DND-41 (cell line): Measurements from ENCODE around the gene ZNF738.

Experiments
- ATAC-seq: fragments of 200-7000 bp; cut with Tn5 transposase; 3 replicates; pipeline ENCODE4 v1.9.1; 2021; ENCODE audit warnings: low read depth; ENCODE audit not compliant: insufficient read depth
- DNase-seq: peaks from one replicate; pipeline ENCODE4 v3.0.0-alpha.2; 2020
- H2AFZ ChIP-seq: 2 replicates; pipeline ENCODE4 v1.6.0; 2012; ENCODE audit warnings: low read depth, low read length
- H3K27ac ChIP-seq: 2 replicates; pipeline ENCODE4 v1.5.1; 2012; ENCODE audit warnings: low read length, inconsistent platforms
- H3K27me3 ChIP-seq: fragments of 200-600 bp; sonication (generic); 2 replicates; pipeline ENCODE4 v1.6.0; 2012; ENCODE audit warnings: low read length, mild to moderate bottlenecking, inconsistent platforms; ENCODE audit not compliant: insufficient read depth, poor library complexity
- H3K36me3 ChIP-seq: 2 replicates; pipeline ENCODE4 v1.5.1; 2012; ENCODE audit warnings: low read length, inconsistent platforms; ENCODE audit not compliant: insufficient read depth
- H3K4me1 ChIP-seq: 2 replicates; pipeline ENCODE4 v1.5.1; 2012; ENCODE audit warnings: mild to moderate bottlenecking, low read length; ENCODE audit not compliant: insufficient read depth
- H3K4me2 ChIP-seq: 2 replicates; pipeline ENCODE4 v1.6.0; 2012; ENCODE audit warnings: mild to moderate bottlenecking, moderate library complexity, low read length, inconsistent platforms; ENCODE audit not compliant: insufficient read depth
- H3K4me3 ChIP-seq, 2 experiments: fragments of 200-600 bp in 1 of 2; shearing (Covaris generic) in 1 of 2; 2 replicates each; pipeline ENCODE4 v1.5.1; 2012 to 2016; ENCODE audit warnings: inconsistent platforms in 2 of 2, low read length in 2 of 2, mild to moderate bottlenecking in 2 of 2, low read depth in 1 of 2, moderate library complexity in 1 of 2
- H3K79me2 ChIP-seq: 2 replicates; pipeline ENCODE4 v1.6.0; 2012; ENCODE audit warnings: low read length, inconsistent platforms; ENCODE audit not compliant: insufficient read depth
- H3K9ac ChIP-seq: 2 replicates; pipeline ENCODE4 v1.6.0; 2012; ENCODE audit warnings: low read depth, mild to moderate bottlenecking, inconsistent platforms, low read length, moderate library complexity
- H3K9me3 ChIP-seq: 2 replicates; pipeline ENCODE4 v1.5.1; 2012; ENCODE audit warnings: low read length, moderate library complexity, mild to moderate bottlenecking, inconsistent platforms; ENCODE audit not compliant: insufficient read depth, severe bottlenecking
- H4K20me1 ChIP-seq: 2 replicates; pipeline ENCODE4 v1.6.0; 2012; ENCODE audit warnings: low read length; ENCODE audit not compliant: insufficient read depth
- EZH2 ChIP-seq: IDR thresholded peaks from 3 replicates; pipeline ENCODE4 v1.6.1; 2012; ENCODE audit warnings: borderline replicate concordance, low read depth, mild to moderate bottlenecking, moderate library complexity, low read length, inconsistent platforms; ENCODE audit not compliant: severe bottlenecking
- TF ChIP-seq, protein P1 (sequence below): IDR thresholded peaks from 2 replicates; pipeline ENCODE4 v1.5.1; 2012; ENCODE audit warnings: borderline replicate concordance, low read length, moderate library complexity, mild to moderate bottlenecking; ENCODE audit not compliant: poor library complexity, severe bottlenecking; ENCODE audit errors: extremely low read depth

ZNF738 gene

DNA sequence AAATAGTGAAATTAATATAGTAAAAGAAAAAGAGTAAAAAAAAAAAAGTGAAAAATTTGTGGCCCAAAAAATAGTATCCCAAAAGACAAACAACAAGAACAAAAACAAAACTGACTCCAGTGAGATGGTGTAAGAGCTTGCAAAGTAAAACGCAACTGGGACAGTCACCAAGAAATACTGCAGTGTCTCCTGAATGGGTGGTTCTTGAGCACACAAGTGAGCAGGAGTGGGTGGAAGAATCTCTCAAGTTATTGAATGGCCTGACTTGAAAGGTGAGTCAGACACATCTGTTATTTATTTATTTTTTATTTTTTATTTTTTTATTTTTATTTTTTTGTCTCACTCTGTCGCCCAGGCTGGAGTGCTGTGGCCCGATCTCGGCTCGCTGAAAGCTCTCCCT lies 40.1 kb downstream of the ZNF738 start:
- H3K4me3 ChIP-seq, result peak overlapping the region in 1 of 2 experiments; percentile 94; a peak in 2 of 4 replicates
- H3K9ac ChIP-seq, result no peak overlapping the region
- no peak overlapping the region for H3K27ac ChIP-seq
- H3K27me3 ChIP-seq, result no peaks in the 10 kb centered on the region
- H3K4me1 ChIP-seq, result peaks cover 41% of the 10 kb centered on the region
- H3K4me2 ChIP-seq, result peak overlapping the region; percentile 80
- DNase-seq, result no peak
- H3K9me3 ChIP-seq, result peaks cover 2% of the 10 kb centered on the region
- peaks cover 67% of the 10 kb centered on the region for H3K79me2 ChIP-seq
- peaks cover 8% of the 10 kb centered on the region; the same call in 1 of the 2 replicates for H4K20me1 ChIP-seq
- TF ChIP-seq EZH2, result no peak
- TF ChIP-seq, protein P1, sequence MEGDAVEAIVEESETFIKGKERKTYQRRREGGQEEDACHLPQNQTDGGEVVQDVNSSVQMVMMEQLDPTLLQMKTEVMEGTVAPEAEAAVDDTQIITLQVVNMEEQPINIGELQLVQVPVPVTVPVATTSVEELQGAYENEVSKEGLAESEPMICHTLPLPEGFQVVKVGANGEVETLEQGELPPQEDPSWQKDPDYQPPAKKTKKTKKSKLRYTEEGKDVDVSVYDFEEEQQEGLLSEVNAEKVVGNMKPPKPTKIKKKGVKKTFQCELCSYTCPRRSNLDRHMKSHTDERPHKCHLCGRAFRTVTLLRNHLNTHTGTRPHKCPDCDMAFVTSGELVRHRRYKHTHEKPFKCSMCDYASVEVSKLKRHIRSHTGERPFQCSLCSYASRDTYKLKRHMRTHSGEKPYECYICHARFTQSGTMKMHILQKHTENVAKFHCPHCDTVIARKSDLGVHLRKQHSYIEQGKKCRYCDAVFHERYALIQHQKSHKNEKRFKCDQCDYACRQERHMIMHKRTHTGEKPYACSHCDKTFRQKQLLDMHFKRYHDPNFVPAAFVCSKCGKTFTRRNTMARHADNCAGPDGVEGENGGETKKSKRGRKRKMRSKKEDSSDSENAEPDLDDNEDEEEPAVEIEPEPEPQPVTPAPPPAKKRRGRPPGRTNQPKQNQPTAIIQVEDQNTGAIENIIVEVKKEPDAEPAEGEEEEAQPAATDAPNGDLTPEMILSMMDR, result no peak
- ATAC-seq, result no peak
- H3K36me3 ChIP-seq, result peaks cover 51% of the 10 kb centered on the region
- no peak overlapping the region for H2AFZ ChIP-seq

DNA sequence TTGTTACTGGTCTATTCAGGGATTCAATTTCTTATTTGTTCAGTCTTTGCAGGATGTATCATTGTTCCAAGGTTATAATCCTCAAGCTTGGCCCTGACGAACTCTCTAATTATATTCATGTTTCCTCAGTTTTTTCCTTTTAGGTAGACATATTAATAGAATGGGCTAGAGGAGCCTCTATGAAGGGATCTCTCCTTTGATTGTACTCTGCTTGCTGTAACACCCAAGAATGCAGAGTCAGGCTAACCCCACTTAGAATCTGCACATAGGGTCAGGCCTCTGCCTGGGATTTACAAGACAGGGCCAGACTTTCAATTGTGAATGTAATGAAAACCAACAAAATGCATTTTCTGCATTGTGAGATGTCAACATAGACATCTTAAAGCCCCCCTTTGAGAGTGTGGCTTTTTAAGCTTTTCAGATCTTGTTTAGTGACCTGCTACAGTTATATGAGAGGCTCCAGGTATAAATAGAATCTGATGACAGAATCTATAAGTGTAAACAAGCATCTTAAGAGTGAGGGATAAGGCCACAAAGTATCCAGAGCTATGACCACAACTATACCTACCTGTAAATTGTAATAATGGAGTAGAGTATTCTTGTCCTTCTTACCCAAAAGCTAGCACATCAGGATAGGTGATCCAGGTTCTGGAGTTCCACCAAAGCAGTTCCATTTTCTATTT lies 43.6 kb downstream of the ZNF738 start:
- no peaks in the 10 kb centered on the region for H3K27me3 ChIP-seq
- peaks cover 87% of the 10 kb centered on the region for H3K79me2 ChIP-seq
- H3K4me3 ChIP-seq, result no peak overlapping the region
- no peak overlapping the region for H3K4me2 ChIP-seq
- H3K9ac ChIP-seq, result no peak overlapping the region
- no peak overlapping the region for H2AFZ ChIP-seq
- H3K4me1 ChIP-seq, result peaks cover 31% of the 10 kb centered on the region
- TF ChIP-seq, protein P1, result no peak
- no peak for TF ChIP-seq EZH2
- ATAC-seq, result no peak
- H3K27ac ChIP-seq, result no peak overlapping the region
- peaks cover 2% of the 10 kb centered on the region for H3K9me3 ChIP-seq
- H3K36me3 ChIP-seq, result peaks cover 84% of the 10 kb centered on the region
- peaks cover 8% of the 10 kb centered on the region; the same call in 1 of the 2 replicates for H4K20me1 ChIP-seq
- no peak for DNase-seq

DNA sequence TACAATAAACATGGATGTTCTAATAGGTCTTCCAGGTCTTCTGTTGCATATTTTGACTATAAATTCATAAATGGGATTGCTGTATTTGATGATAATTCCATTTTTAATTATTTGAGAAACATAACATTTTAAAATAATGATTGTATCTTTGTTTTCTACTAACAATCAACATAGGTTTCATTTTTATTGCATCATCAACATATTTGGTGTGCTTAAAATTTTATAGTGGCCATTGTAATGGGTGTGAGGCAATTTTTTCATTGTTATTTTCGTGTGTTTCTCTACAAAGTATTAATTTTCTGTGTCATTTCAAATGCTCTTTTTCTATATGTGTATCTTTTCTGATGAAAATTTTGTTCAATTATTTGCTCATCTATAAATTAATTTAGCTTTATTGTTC lies 51.4 kb downstream of the ZNF738 start:
- TF ChIP-seq, protein P1, result no peak
- no peak for TF ChIP-seq EZH2
- peaks cover 24% of the 10 kb centered on the region for H3K79me2 ChIP-seq
- no peak overlapping the region for H3K4me3 ChIP-seq
- no peak overlapping the region for H3K27ac ChIP-seq
- no peak overlapping the region for H2AFZ ChIP-seq
- H4K20me1 ChIP-seq, result no peaks in the 10 kb centered on the region
- no peak for DNase-seq
- no peak for ATAC-seq
- peaks cover 17% of the 10 kb centered on the region for H3K9me3 ChIP-seq
- peaks cover 92% of the 10 kb centered on the region for H3K36me3 ChIP-seq
- H3K27me3 ChIP-seq, result no peaks in the 10 kb centered on the region
- no peaks in the 10 kb centered on the region for H3K4me1 ChIP-seq
- H3K9ac ChIP-seq, result no peak overlapping the region
- no peak overlapping the region for H3K4me2 ChIP-seq
